MV-4-11 (cell line): ENCODE data around the gene PNPO.

ENCODE experiments used
- DNase-seq: peaks from one replicate; lab custom pipeline; 2025; lab: John Stamatoyannopoulos, UW

Gene PNPO

DNA sequence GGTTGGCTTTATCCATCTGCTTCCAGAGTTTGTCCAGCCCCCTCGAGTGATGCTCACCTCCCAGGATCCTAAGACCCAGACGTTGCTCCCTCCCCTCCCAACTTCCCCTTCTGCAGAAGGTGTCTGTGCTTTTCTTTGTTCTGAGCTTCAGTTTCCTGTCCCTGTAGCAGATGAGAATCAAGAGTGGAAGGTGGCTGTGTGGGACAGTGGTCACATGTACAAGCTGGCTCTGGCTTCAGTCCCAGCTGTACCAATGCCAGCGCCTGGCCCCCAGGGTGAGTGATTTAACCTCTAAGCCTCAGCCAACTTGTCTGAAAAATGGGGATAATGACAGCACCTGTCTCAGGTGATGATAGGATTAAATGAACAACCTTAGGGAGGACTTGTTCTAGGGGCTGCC, 8.6 kb downstream of the PNPO start:
- peak; percentile 18 for DNase-seq

DNA sequence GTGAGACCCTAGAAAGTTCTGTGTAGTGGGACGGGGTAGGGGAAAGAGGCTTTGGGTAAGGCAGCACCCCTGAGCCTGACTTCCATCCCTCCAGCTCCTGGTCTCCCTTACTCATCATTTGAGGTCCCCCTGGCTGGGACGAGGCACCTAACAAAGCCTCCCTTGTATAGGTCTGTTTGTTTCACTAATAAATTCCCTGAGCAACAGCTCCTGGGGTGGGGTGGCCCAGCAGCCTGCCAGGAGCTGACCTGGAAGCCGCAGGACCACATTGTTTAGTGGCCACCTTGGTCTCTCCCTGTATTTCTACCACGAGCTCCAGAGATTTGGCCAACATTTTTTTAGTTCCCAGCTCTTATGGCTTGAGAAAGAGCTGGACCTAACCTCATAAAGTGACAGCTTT, 9.1 kb downstream of the PNPO start:
- no peak for DNase-seq

DNA sequence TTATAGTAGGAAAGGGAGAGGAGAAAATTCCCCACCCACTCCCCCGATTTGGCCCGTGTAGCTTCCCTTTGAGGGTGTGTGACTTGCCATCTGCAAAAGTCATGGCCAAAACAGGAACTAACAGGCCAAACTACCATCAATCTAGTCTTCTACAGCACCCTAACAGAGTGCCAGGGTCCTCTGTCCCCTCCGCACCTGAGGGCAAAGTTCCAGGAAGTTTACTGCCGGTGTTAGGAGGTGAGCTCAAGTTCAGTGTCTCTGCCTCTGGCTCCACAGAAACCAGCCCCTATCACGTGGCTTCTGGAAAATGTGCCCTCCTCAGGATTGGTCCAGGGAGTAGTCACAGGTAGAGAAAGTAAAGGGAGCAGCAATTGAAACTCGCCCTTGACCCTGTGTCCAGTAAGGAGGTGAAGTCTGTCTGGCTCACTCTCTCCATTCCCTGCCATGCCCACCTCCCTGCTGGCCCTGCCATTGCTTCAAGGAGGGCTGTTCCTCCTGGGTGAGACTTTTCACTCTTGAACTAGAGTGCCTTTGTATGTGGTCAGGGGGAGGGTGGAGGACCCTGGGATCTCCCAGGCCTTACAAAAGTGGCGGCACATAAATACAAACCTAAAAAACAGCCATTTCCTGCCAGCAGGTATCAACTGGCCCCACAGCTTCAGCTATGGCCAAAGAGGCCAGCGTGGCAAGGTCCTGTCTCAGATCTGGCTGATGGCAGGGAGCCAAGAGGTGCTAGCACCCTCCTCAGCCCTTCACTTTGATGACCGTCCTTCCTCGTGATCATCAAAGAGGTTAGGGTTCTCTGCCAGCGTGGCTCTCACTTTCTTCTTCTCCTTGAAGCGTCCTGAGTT, 11.0 kb downstream of the PNPO start:
- no peak for DNase-seq

DNA sequence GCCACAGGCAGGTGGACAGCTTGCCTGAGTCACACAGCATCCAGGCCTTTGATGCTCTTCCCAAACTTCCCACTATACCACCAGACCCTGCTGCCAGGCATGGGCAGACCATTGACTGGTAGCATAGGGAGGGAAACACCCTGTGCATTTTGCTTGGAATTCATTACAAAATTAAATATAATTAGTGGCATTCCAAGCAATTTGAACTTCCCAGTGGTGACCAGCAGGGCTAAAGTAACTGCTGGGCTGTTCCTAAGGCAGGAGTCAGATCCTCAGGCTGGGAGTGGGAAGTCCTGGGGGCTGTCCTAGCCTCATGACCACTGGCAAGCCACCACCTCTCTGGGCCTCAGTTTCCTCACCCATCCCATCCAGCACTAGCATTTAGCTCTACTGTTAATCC, 12.5 kb downstream of the PNPO start:
- DNase-seq = no peak

DNA sequence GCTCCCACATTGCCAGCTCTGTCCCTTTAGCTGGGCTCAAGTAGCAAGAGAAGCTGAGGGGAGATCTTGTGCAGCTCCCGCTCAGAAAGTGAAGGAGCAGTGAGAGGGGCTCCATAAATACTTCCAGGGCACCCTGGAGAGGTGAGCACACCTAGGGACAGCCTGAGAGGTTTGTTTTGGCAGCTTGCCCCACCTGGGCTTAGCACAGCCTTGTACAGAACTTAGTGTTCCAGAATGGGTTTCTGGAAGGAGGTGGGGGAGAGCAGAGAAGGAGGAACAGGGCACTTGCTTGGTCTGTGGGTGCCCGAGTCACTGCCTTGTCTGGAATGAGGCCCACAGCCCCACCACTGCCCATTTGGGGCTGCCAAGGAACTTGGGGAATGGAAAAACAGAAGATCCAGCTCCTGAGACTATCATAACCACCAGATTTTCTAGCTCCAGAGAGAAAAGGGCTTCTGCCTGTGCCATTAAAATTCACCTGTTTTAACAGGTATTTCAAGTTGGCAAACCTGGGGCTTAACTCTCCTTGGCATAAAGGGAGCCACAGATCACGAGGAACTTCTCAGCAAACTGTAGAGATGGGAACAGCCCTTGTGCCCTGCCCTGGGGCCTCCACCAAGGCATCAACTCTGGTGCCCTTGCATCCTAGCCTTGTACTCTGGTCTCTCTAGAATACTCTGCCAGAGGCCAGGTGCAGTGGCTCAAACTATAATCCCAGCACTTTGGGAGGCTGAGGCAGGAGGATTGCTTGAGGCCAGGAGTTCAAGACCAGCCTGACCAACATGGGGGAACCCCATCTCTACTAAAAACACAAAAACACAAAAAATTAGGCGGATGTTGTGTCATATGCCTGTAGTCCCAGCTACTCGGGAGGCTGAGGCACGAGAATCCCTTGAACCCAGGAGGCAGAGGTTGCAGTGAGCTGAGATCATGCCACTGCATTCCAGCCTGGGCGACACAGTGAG, 14.4 kb downstream of the PNPO start:
- DNase-seq = no peak

DNA sequence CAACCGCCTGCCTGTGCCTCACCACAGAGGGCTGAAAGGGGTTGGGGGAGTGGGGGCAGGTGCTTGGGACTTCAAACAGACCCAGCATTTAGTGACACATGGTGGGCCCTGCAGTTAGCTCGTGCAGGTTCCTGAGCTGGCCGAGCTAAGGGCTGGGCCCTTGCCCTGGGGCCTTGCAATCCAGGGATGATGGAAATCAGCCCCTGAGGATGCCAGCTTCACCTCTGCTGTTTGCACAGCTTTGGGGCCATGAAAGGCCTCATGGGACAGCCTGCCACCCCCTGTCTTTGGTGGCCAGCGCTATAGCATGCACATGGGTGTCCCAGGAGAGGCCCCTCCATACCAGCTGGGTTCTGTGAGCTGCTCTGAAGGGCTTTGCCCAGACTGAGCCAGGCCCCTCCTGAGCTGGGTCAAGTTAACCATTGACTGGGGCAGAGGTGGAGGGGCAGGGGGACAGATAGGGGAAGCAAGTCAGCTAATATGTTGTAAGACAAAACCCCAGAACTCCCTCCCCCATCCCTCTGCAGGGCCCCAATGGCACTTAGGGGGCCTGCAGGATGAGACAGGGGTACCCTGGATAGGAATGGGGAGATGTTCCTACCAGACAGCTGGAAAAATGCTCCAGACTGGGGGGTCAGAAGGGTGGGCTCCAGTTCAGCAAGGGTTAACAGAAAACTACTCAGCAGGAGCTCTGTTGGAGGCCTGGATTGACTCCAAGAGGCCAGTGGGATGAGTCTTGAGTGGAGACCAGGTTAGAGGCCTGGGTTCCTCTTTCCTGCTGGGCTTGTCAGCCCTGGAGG, 15.6 kb downstream of the PNPO start:
- DNase-seq = no peak

DNA sequence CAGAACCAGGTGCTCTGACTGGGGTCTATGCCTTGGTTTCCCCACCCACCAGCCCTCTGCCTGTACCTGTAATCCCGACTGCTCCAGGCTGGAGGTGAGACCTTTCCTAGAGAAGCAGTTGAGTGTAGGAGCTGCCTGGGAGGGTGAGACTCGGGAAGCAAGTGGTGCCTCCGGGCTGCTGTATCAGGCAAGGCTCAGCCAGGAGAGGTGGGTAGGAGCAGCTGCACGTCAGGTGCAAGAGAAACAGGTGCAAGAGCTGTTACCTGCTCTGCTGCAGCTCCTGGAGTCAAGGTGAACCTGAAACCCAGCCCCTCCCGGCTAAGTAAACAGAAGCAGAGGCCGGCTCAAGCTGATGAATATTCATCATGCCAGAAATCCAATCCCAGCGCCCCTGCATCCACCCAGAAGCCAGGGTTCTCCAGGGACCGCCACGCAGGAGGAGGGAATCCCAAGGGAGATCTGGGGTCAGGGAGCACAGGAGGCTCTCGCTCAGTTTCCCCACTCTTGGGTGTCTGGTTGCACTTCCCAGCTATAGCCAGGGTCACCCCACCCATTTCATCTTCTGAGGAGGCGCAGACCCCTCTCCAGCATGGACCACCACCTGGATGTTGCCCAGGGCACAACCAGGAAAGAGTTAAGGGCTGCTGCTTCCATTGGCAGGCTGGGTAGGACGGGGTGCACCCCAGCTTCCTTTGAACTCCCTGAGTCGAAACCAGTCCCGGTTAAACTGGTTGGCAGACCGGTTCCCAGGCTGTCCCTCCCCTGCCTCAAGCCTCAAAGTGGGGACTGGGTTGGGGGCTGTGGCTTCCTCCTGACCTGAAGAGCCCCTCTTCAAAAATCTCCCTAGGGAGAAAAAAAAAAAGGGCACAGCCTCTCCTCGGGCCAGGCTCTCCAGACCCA, 16.5 kb downstream of the PNPO start, which contains the start of gene PRR15L:
TSS of gene PRR15L (minus strand) at position 293 of the 900 bp plus-strand sequence. CDS start 4,649 bp downstream, outside the sequence.
- DNase-seq = no peak

DNA sequence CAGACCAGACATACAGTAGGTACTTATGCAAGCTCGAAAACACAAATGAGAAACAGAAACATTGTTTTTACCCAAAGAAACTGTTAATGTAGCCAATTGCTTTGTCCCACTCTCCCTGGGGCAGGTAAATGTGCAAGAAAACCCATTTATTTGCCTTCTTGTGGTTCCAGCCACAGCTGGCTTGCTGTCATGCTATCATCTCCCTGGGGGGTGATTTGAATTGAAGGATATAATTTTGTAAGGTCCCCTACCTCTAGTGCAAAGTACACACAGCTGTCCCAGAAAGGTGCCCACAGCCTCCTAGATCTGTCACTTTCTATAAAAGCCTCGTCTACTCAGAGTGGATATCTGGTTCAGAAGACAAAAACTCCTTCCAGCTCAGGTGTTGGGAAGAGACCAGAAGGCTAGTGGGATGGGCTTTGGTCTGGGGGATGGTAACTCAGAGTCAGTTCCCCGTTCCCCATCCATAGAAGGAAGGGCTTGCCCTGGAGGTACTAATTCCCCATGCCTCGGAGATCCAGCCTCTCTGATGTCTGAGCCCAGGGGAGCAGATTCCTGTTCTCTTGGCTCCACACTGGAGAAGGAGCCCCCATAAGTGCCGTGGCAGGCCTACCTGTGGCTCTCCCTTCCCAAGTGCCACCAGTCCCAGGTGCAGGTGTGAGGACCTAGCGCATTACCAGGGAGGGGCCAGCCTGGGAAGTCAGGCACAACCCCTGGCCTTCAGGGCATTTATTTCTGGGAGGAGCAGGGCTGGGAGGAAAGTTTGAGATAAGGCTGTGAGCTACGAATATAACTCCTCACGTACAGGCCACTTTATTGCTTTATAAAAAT, 18.7 kb downstream of the PNPO start:
- DNase-seq = no peak

DNA sequence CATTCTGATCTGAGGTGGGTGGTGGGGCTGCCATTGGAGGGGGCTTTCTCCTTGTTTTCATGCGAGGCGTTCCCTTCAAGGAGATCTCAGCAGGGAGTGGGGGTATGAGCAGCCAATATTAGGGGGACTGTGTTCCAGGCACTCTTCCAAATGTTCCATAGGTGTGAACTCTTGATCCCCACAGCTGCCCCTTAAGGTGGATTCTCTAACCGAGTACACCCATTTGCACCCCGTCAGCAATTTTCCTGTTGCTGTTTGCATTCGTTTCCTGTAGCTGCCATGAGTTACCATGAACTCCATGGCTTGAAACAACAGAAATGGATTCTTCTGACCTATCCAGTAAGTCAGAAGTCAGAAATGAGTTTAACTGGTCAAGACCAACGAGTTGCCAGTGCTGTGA, 20.0 kb downstream of the PNPO start:
- DNase-seq = no peak

DNA sequence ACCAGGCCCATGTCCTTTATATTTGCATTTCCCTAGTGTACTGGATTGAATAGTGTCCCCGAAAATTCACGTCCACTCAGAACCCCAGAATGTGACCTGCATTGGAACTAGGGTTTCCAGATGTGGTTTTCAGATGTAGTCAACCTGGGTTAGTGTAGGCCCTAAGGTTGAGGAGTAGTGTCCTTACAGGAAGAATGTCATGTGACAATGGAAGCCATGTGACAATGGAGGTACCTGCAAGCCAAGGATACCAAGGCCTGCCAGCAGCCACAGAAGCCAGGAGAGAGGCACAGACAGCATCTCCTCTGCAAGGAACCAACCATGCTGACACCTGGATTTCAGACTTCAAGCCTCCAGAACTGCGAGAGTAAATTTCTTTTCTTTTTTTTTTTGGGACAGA, 21.5 kb downstream of the PNPO start:
- no peak for DNase-seq

DNA sequence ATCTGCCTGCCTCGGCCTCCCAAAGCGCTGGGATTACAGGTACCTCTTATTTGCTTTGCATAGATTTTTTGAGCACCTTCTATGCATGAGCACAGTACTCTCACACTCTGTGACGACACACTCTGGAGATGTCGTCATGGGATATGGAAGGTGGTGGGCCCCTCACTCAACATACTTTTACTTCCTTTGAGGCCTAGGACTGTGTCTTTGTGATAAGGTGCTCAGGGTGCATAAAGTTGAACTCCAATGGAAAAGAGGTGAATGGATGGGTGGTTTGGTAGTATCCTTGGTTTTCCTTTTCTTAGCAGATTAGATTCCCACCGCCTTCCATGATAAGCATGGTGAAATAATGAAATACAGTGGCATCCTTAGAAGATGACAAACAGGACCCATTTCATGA, 23.5 kb downstream of the PNPO start:
- DNase-seq = no peak

DNA sequence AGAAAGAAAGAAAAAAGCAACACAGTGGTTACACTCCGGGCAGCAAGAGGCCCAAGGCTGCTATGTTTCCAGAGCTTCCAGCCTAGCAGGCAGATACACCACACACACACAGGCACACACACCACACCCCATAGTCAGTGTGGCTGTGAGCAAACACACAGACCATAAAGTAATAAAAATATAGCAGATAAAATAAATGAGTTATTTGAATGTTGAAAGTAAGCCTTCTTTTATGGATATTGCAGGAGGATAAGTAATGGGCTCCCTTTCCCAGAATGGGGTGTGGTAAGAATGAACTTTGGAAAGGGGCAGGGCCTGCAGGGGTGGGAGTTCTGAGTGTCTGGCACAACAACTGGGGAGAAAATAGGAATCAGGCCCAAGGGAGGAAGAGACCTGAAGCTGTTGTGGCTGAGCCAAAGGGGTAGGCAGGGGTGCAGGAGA, 24.7 kb downstream of the PNPO start:
- no peak for DNase-seq

DNA sequence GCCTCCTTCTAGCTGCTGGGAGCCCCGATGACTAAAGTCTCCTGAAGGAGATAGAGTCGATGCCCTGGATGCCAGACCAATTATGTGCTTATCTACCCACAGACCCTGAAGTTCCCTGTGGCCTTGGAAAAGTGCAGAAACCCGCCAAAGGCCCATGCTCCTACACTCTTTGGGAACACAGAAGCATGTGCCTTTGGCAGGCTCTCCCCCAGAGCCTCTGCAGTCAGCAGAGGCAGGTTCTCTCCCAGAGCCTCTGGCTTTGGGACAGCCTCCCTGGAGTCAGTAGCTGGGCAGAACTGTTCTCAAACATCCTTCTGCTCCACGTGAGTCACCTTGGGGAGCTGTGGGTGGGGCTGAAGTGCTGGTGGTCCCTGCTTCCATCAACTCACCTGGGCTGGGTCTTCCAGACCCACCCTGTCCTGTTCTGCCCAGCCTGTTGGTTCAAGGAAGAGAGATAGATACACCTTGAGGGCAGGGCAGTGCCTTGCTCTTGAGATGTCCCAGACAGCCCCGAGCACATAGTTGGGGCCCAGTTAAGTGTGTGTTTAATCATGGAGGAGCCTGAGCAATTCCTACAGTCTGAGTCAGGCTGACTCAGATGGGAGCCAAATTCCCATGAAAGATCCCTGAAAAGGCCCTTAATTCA, 26.4 kb downstream of the PNPO start:
- DNase-seq = no peak

DNA sequence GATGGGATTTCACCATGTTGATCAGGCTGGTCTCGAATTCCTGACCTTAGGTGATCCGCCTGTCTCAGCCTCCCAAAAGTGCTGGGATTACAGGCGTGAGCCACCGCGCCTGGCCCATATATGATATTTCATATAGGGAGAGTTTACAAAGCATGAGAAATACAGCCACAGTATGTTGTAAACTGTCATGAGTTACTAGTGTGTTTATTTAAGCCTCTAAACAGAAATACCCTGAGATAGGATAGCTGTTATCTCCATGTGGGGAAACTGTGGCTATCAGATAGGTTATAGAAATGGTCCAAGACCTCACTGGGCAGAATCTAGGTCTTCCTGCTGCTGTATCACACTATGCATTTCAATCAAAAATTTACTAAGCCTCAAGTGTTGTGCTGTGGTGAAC, 27.5 kb downstream of the PNPO start:
- DNase-seq = no peak

DNA sequence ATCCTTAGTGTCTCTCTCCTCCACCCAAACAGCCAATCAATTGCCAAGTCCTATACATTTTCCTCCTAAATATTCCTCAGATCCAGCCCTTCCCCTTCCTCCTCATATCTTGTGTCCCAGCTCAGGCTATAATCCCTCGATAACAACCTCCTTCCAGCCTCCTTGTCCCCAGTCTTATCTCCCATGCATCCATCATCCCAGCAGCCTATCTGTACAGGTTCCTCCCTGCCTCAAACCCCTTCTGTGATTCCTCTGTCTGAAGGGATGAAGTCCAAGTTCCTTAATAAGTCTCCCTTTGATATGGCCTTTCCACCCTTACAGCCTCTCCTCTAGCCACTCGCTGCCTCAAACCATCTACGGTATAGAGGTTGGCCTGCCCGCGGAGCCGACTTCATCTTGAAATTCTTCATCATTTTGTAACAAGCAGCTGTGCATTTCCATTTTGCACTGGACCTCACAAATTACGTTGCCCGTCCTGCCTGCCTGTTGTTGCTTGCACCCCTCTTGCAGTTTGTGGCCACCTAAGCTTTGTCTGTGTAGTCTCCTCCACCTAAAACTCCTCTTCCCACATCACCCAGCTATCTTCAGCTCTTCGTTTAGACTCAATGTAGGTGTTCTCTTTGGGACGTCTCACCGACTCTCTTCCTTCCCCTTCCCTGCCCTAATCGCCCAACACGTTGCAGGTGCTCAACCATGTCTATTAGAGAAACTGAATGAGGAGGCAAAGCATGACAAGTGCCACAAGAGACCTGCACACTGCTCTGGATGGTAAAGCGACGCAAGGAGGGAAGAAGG, 28.8 kb downstream of the PNPO start:
- DNase-seq = no peak

DNA sequence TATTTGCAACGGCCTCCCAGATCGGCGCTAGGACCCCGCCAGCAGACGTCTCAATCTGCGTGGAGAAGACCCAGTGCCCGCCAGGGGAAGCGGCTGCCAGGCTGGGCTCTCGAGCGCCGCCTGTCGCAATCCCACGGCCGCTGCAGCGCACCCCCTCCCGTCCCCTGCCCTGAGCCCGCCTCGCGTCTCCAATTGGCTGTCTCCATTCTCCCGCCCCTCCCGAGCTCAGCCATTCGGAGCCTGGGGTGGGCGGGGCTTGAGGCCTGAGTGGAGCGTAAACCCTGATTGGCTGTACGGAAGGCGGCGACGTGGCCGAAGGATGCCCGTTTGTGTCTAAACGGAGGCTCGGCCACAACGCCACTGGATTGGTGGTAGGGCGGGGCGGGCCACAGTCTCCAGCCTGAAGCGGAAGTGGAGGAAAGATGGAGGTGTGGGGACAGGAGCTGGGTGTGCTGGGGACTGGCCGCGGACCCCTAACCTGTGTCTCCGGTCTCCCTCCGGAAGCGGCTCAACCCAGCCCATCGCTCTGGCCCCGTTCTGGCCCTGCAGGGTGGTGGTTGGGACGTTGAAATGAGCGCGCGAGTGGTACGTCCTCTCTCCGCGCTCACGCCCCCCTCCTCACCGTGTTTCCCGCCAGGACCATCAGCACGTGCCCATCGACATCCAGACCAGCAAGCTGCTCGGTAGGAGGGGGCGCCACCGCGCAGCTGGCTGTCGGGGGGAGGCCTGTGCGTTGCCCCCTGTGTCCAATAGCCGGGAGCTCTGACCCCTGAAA, 29.5 kb downstream of the PNPO start, which contains the start of gene CDK5RAP3:
TSS of gene CDK5RAP3 (plus strand) at position 389 of the 775 bp plus-strand sequence. CDS start at position 423, 34 bp downstream.
- DNase-seq = peak; percentile 99

DNA sequence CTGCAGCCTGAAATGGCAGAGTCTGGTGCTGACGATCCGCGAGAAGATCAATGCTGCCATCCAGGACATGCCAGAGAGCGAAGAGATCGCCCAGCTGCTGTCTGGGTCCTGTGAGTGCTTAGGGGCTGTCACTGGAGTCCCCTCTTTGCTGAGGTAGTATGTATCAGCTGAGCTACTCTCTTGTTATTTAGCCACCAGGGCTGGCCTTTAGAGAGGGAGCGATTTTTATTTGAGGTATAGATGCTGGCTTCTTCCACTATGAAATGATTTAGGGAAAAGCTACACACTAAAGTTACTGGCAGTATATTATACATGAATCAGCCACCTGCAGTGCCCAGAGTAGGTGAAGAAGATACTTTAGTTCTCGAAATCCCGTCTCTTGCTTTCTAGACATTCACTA, 32.2 kb downstream of the PNPO start:
- DNase-seq = no peak
